ENCODE data around the gene EXOC3L2. TPM values are rescaled to one million over a fixed set of nuclear protein-coding genes. Genes with fewer than 3 reads are reported as not detected.
A peak's percentile ranks its signal among the peaks of the same experiment; 100 is the strongest.

EXOC3L2 gene
- total and polyA plus RNA-seq, 7 experiments from 2014 or later = not detected

DNA sequence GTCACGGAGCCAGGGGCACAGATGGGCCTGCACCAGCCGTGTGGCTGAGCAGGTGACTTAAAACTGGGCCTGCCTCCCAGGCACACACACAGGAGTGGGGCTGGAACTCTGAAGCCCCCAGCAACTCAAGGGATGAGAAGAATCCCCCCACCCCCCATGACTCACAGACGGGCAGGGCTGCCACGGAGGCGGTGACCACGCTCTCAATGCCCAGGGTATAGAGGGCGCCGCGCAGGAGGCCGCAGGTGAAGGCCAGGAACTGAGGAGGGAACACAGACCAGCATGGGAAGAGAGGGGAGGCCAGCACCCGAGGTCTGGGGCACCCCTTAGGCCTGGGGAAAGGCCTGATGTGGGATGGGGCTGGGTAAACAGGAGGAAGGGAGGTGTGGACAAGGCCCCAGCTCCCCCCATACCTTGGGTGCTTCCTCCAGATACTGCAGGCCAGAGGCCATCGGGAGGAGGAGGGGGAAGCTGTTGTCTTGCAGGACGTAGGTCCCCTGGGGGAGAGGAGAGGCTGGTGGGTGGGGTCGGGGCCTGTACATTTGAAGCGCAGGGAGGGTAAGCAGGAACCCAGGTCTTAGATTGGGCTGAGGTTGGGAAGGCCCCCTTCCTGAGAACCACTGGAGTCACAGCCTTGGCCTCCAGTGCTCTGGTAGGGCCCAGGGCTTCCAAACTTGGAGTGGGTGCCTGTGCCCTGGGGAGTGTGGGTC, 81.3 kb downstream of the EXOC3L2 start:
- peaks cover 0 to 6% (median 0%) of the 10 kb centered on the region in 3 experiments for H3K36me3 ChIP-seq (ENCODE audit: control insufficient read depth in 2 of 3, insufficient read depth in 3 of 3, low read length in 3 of 3)
- H3K27ac ChIP-seq (ENCODE audit: low read depth, low read length) = peak overlapping the region; percentile 54

DNA sequence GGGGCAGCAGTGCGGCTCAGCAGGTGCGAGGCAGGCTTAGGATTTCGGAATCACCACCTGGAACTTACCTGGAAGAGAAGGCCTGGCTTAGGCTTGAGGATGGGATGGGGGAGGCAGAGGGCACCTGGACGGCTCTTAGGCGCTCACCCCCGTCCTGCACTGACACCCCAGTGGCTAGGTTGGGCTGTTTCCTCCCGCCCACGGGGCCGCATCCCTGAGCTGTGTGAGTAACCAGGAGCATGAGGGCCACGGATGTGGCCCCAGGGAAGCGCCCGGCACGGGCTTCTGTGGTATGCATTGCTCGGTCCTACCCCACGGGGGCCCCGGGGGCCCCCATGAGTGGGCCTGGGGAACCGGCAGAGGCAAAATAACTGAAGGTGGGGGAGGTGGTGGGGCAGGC, 82.1 kb downstream of the EXOC3L2 start:
- Mint-ChIP-seq H3K9me3 (no peaks in the 10 kb centered on the region), H3K36me3 (no peaks in the 10 kb centered on the region), H3K27me3 (peaks cover 0 to 4% (median 0%) of the 10 kb centered on the region in 5 donors), H3K4me3 (no peak overlapping the region), H3K27ac (peak overlapping the region in 1 of 9 donors; percentile 25), H3K4me1 (peaks cover 8 to 25% (median 21%) of the 10 kb centered on the region in 7 donors)
- POLR2A ChIA-PET = interaction anchor here (3.2 kb wide), 1 partner anchor 16 kb away, joined by 12 read pairs; the partner anchor contains the start of genes BLOC1S3 and TRAPPC6A
- ATAC-seq = no peak
- peaks cover 9 to 16% of the 10 kb centered on the region in 2 donors for H3K4me1 ChIP-seq (ENCODE audit: control insufficient read depth in 2 of 2, insufficient read depth in 2 of 2, low read length in 2 of 2)
- intact Hi-C loops (cut with micrococcal nuclease) = no loop called here
- DNase-seq = no peak
- H3K4me3 ChIP-seq (ENCODE audit: low read length) = no peak overlapping the region
- CTCF ChIA-PET = no interaction called here
- H3K27ac ChIP-seq (ENCODE audit: low read depth, low read length) = no peak overlapping the region
- no peaks in the 10 kb centered on the region for H3K36me3 ChIP-seq (ENCODE audit: control insufficient read depth in 2 of 3, insufficient read depth in 3 of 3, low read length in 3 of 3)
- no peaks in the 10 kb centered on the region for H3K9me3 ChIP-seq (ENCODE audit: control insufficient read depth in 2 of 3, low read length in 3 of 3)
- no peaks in the 10 kb centered on the region for H3K27me3 ChIP-seq (ENCODE audit: control insufficient read depth in 2 of 2, insufficient read depth in 2 of 2, low read length in 2 of 2)

More for the DNA sequence above, 81.3 kb downstream of the EXOC3L2 start:
- peak overlapping the region in 4 of 10 donors; percentile 15 to 55 (median 38) for H3K4me3 Mint-ChIP-seq
- intact Hi-C loops (cut with micrococcal nuclease) = no loop called here
- H3K27ac Mint-ChIP-seq = peak overlapping the region; percentile 8 to 81 (median 47)
- ATAC-seq (no peak), DNase-seq (no peak)
- Histone ChIP-seq H3K4me1 (ENCODE audit: control insufficient read depth in 2 of 2, insufficient read depth in 2 of 2, low read length in 2 of 2) (peaks cover 9 to 16% of the 10 kb centered on the region in 2 donors), H3K9me3 (ENCODE audit: control insufficient read depth in 2 of 3, low read length in 3 of 3) (no peaks in the 10 kb centered on the region), H3K27me3 (ENCODE audit: control insufficient read depth in 2 of 2, insufficient read depth in 2 of 2, low read length in 2 of 2) (no peaks in the 10 kb centered on the region), H3K4me3 (ENCODE audit: low read length) (no peak overlapping the region)
- H3K27me3 Mint-ChIP-seq = no peaks in the 10 kb centered on the region
- H3K4me1 Mint-ChIP-seq = peaks cover 6 to 26% (median 23%) of the 10 kb centered on the region in 7 donors
- H3K36me3 Mint-ChIP-seq = no peaks in the 10 kb centered on the region
- CTCF ChIA-PET = no interaction called here
- no peaks in the 10 kb centered on the region for H3K9me3 Mint-ChIP-seq
- POLR2A ChIA-PET = interaction anchor here (1.3 to 3.2 kb wide), 2 partner anchors 11 to 15 kb away, joined by 7 to 12 read pairs; partner anchors contain the start of genes BLOC1S3 and TRAPPC6A

DNA sequence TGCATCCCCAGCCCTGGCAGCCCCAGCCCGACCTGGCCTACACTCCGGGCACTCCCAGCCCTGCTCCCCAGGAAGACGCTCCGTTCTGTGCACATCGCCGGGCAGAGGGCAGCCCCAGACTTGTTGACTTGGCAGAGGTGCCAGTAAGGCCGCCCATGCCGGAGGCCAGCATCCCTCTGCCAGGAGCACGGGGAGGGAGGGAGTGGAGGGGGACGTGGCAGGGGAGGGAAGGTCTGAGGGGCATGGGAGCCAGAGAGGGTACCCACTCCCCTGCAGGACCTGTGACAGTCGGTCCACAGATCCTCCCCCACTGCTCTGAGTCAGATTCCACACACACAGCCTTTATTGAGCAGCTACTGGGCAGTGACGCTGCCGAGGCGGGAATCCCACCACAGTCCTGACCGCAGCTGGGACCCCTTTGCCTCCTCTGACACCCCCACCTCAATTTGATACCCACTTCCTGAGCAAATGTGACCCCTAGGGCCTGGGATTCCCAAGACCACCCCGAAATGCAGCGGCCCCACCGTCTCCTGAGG, 82.5 kb downstream of the EXOC3L2 start:
- H3K4me1 Mint-ChIP-seq = peaks cover 11 to 27% (median 21%) of the 10 kb centered on the region in 7 donors

More for the DNA sequence above, 82.5 kb downstream of the EXOC3L2 start:
- no peaks in the 10 kb centered on the region for H3K9me3 ChIP-seq (ENCODE audit: control insufficient read depth in 2 of 3, low read length in 3 of 3)
- no peak for ATAC-seq
- H3K4me1 ChIP-seq (ENCODE audit: control insufficient read depth in 2 of 2, insufficient read depth in 2 of 2, low read length in 2 of 2) = peaks cover 9 to 16% of the 10 kb centered on the region in 2 donors
- H3K36me3 ChIP-seq (ENCODE audit: control insufficient read depth in 2 of 3, insufficient read depth in 3 of 3, low read length in 3 of 3) = no peaks in the 10 kb centered on the region
- no peak overlapping the region for H3K27ac ChIP-seq (ENCODE audit: low read depth, low read length)
- Mint-ChIP-seq H3K36me3 (no peaks in the 10 kb centered on the region), H3K27ac (no peak overlapping the region), H3K4me3 (no peak overlapping the region), H3K9me3 (no peaks in the 10 kb centered on the region), H3K27me3 (peaks cover 0 to 8% (median 0%) of the 10 kb centered on the region in 5 donors)
- DNase-seq = no peak
- no peak overlapping the region for H3K4me3 ChIP-seq (ENCODE audit: low read length)
- intact Hi-C loops (cut with micrococcal nuclease) = no loop called here
- POLR2A ChIA-PET = interaction anchor here (3.2 kb wide), 1 partner anchor 16 kb away, joined by 12 read pairs; the partner anchor contains the start of genes BLOC1S3 and TRAPPC6A
- CTCF ChIA-PET = interaction anchor here (0.5 kb wide), 1 partner anchor 114 kb away, joined by 4 read pairs; no protein-coding TSS in a partner anchor
- H3K27me3 ChIP-seq (ENCODE audit: control insufficient read depth in 2 of 2, insufficient read depth in 2 of 2, low read length in 2 of 2) = no peaks in the 10 kb centered on the region

Other genes with a start within 250 kb of the EXOC3L2 start
- 10 to 100 TPM; 30.7 to 87.3 (median 71.3) TPM for gene RELB, start 243.9 kb downstream of the EXOC3L2 start, total RNA-seq
- 10 to 100 TPM; 13.4 to 14.7 TPM for gene RELB, start 243.9 kb downstream of the EXOC3L2 start, polyA plus RNA-seq
- 100 to 1,000 TPM in 4 of 5 experiments, 10 to 100 TPM in 1; 94.7 to 185 (median 163) TPM for gene CLASRP, start 206.4 kb downstream of the EXOC3L2 start, total RNA-seq
- 10 to 100 TPM in 1 of 2 donors, 1 to 10 TPM in 1; 3.6 to 10.8 TPM for gene CLASRP, start 206.4 kb downstream of the EXOC3L2 start, polyA plus RNA-seq
- gene ZNF296, start 168.9 kb downstream of the EXOC3L2 start, total RNA-seq = 1 to 10 TPM in 3 of 5 experiments, under 1 TPM in 2; 0.57 to 3.6 (median 2.2) TPM
- 1 to 10 TPM; 1.1 to 1.2 TPM for gene ZNF296, start 168.9 kb downstream of the EXOC3L2 start, polyA plus RNA-seq
- gene GEMIN7, start 166.1 kb downstream of the EXOC3L2 start, total RNA-seq = 10 to 100 TPM in 4 of 5 experiments, 1 to 10 TPM in 1; 4.9 to 31.6 (median 16.6) TPM
- gene GEMIN7, start 166.1 kb downstream of the EXOC3L2 start, polyA plus RNA-seq = 10 to 100 TPM; 46.3 to 65.5 TPM
- gene PPP1R37, start 152.2 kb downstream of the EXOC3L2 start, total RNA-seq = 10 to 100 TPM; 20.0 to 28.3 (median 21.9) TPM
- 1 to 10 TPM; 1.4 to 1.5 TPM for gene PPP1R37, start 152.2 kb downstream of the EXOC3L2 start, polyA plus RNA-seq
- gene NKPD1, start 84.4 kb downstream of the EXOC3L2 start, total RNA-seq = 1 to 10 TPM in 1 of 5 experiments, under 1 TPM in 4; 0.07 to 1.2 (median 0.73) TPM
- gene NKPD1, start 84.4 kb downstream of the EXOC3L2 start, polyA plus RNA-seq = under 1 TPM; 0.41 to 0.60 TPM
- 10 to 100 TPM; 44.6 to 61.9 (median 53.0) TPM for gene TRAPPC6A, start 67.2 kb downstream of the EXOC3L2 start, total RNA-seq
- 100 to 1,000 TPM; 173 to 174 TPM for gene TRAPPC6A, start 67.2 kb downstream of the EXOC3L2 start, polyA plus RNA-seq
- 10 to 100 TPM; 13.7 to 24.9 (median 15.4) TPM for gene BLOC1S3, start 66.6 kb downstream of the EXOC3L2 start, total RNA-seq
- 10 to 100 TPM in 1 of 2 donors, 1 to 10 TPM in 1; 6.9 to 17.4 TPM for gene BLOC1S3, start 66.6 kb downstream of the EXOC3L2 start, polyA plus RNA-seq
- 10 to 100 TPM; 22.4 to 39.2 (median 25.5) TPM for gene MARK4, start 5.9 kb upstream of the EXOC3L2 start, total RNA-seq
- under 1 TPM; 0.70 to 0.74 TPM for gene MARK4, start 5.9 kb upstream of the EXOC3L2 start, polyA plus RNA-seq
- gene CKM, start 77.5 kb upstream of the EXOC3L2 start, total RNA-seq = not detected
- not detected for gene CKM, start 77.5 kb upstream of the EXOC3L2 start, polyA plus RNA-seq
- not detected for gene KLC3, start 95.3 kb upstream of the EXOC3L2 start, total RNA-seq
- under 1 TPM in 1 of 2 donors, not detected in 1; 0.18 TPM for gene KLC3, start 95.3 kb upstream of the EXOC3L2 start, polyA plus RNA-seq
- gene ERCC2, start 125.2 kb upstream of the EXOC3L2 start, total RNA-seq = 10 to 100 TPM; 14.4 to 25.1 (median 19.2) TPM
- 1 to 10 TPM; 4.4 to 6.0 TPM for gene ERCC2, start 125.2 kb upstream of the EXOC3L2 start, polyA plus RNA-seq
- gene PPP1R13L, start 159.7 kb upstream of the EXOC3L2 start, total RNA-seq = 10 to 100 TPM in 3 of 5 experiments, 1 to 10 TPM in 2; 2.9 to 24.4 (median 11.1) TPM
- under 1 TPM; 0.56 to 0.61 TPM for gene PPP1R13L, start 159.7 kb upstream of the EXOC3L2 start, polyA plus RNA-seq
- gene POLR1G, start 161.2 kb upstream of the EXOC3L2 start, total RNA-seq = 1 to 10 TPM in 4 of 5 experiments, under 1 TPM in 1; 0.45 to 8.2 (median 4.7) TPM
- 1 to 10 TPM; 5.1 to 5.4 TPM for gene POLR1G, start 161.2 kb upstream of the EXOC3L2 start, polyA plus RNA-seq
- gene ERCC1, start 178.5 kb upstream of the EXOC3L2 start, total RNA-seq = 10 to 100 TPM; 45.1 to 88.2 (median 53.4) TPM
- gene ERCC1, start 178.5 kb upstream of the EXOC3L2 start, polyA plus RNA-seq = 10 to 100 TPM; 31.7 to 32.7 TPM
- gene FOSB, start 222.6 kb upstream of the EXOC3L2 start, total RNA-seq = 1,000 to 10,000 TPM in 1 of 5 experiments, 100 to 1,000 TPM in 1, 10 to 100 TPM in 2, 1 to 10 TPM in 1; 2.1 to 1,925 (median 22.8) TPM
- gene FOSB, start 222.6 kb upstream of the EXOC3L2 start, polyA plus RNA-seq = 1 to 10 TPM; 3.0 to 5.3 TPM